ENCODE results near the gene DSCAML1.
A peak's percentile ranks its signal among the peaks of the same experiment; 100 is the strongest.

The DSCAML1 gene

GRCh38 chr11:117612177-117612576, 184.8 kb downstream of the DSCAML1 start:
- no peak for DNase-seq (ENCODE audit: low spot score)

- DNase-seq (ENCODE audit: low spot score), result no peak
Measured at GRCh38 chr11:117610901-117611300, 186.1 kb downstream of the DSCAML1 start.

GRCh38 chr11:117610045-117610444, 187.0 kb downstream of the DSCAML1 start:
- DNase-seq (ENCODE audit: low spot score), result no peak

- no peak for DNase-seq (ENCODE audit: low spot score)
Measured at GRCh38 chr11:117607449-117607848, 189.6 kb downstream of the DSCAML1 start.

GRCh38 chr11:117606790-117607189, 190.2 kb downstream of the DSCAML1 start:
- no peak for DNase-seq (ENCODE audit: low spot score)

GRCh38 chr11:117606211-117606610, 190.8 kb downstream of the DSCAML1 start:
- DNase-seq (ENCODE audit: low spot score), result no peak

- DNase-seq (ENCODE audit: low spot score), result no peak
Measured at GRCh38 chr11:117605331-117605730, 191.7 kb downstream of the DSCAML1 start.

- DNase-seq (ENCODE audit: low spot score), result peak; percentile 76
Measured at GRCh38 chr11:117604336-117604995, 192.6 kb downstream of the DSCAML1 start.

- DNase-seq (ENCODE audit: low spot score), result no peak
Measured at GRCh38 chr11:117603932-117604331, 193.1 kb downstream of the DSCAML1 start.

- peak; percentile 82 for DNase-seq (ENCODE audit: low spot score)
Measured at GRCh38 chr11:117601006-117601708, 195.9 kb downstream of the DSCAML1 start.

- peak; percentile 95 for DNase-seq (ENCODE audit: low spot score)
Measured at GRCh38 chr11:117600234-117600783, 196.7 kb downstream of the DSCAML1 start.

GRCh38 chr11:117597071-117597470, 199.9 kb downstream of the DSCAML1 start:
- DNase-seq (ENCODE audit: low spot score), result no peak

GRCh38 chr11:117595440-117595839, 201.6 kb downstream of the DSCAML1 start:
- no peak for DNase-seq (ENCODE audit: low spot score)

GRCh38 chr11:117594721-117595120, 202.3 kb downstream of the DSCAML1 start:
- no peak for DNase-seq (ENCODE audit: low spot score)

- DNase-seq (ENCODE audit: low spot score), result no peak
Measured at GRCh38 chr11:117593065-117593464, 204.0 kb downstream of the DSCAML1 start.

GRCh38 chr11:117591316-117592039, 205.5 kb downstream of the DSCAML1 start:
- DNase-seq (ENCODE audit: low spot score), result peak; percentile 72

- no peak for DNase-seq (ENCODE audit: low spot score)
Measured at GRCh38 chr11:117589063-117589462, 208.0 kb downstream of the DSCAML1 start.

GRCh38 chr11:117588166-117588810, 208.7 kb downstream of the DSCAML1 start:
- no peak for DNase-seq (ENCODE audit: low spot score)

GRCh38 chr11:117587416-117587815, 209.6 kb downstream of the DSCAML1 start:
- DNase-seq (ENCODE audit: low spot score), result no peak

GRCh38 chr11:117586392-117586791, 210.6 kb downstream of the DSCAML1 start:
- no peak for DNase-seq (ENCODE audit: low spot score)

- DNase-seq (ENCODE audit: low spot score), result no peak
Measured at GRCh38 chr11:117585631-117586030, 211.4 kb downstream of the DSCAML1 start.

Measured in globus pallidus (tissue), 1 donor.